Activated T-cell treated with anti-CD3 and anti-CD28 coated beads, Interleukin-2, amount 50 U/mL, for 4 hours (primary cell): ENCODE data around the gene POLR1A. TPM values are rescaled to one million over a fixed set of nuclear protein-coding genes. Genes with fewer than 3 reads are reported as not detected.

Experiments used
- ATAC-seq, 2 donors: fragments of 200-7000 bp; cut with Tn5 transposase; one replicate each; pipeline ENCODE4 v1.10.0; 2021
- DNase-seq: peaks from one replicate; pipeline ENCODE4 v3.0.0-alpha.2; 2020
- H3K27me3 Mint-ChIP-seq: one replicate; pipeline ENCODE4 v1.8.0; 2021; ENCODE audit warnings: low read depth, mixed read lengths
- H3K36me3 Mint-ChIP-seq: one replicate; pipeline ENCODE4 v1.8.0; 2022; ENCODE audit warnings: mixed read lengths; ENCODE audit not compliant: insufficient read depth
- H3K4me1 Mint-ChIP-seq: one replicate; pipeline ENCODE4 v1.8.0; 2021; ENCODE audit warnings: low read depth, mixed read lengths
- H3K4me3 Mint-ChIP-seq: one replicate; pipeline ENCODE4 v1.8.0; 2021; ENCODE audit warnings: mild to moderate bottlenecking, moderate library complexity, mixed read lengths
- H3K9me3 Mint-ChIP-seq: one replicate; pipeline ENCODE4 v1.8.0; 2021; ENCODE audit warnings: mixed read lengths
- total RNA-seq, 3 donors: library from RNA; stranded (reverse); gene quantifications; one replicate each; pipeline ENCODE4 v1.2.1, GENCODE V29; 2021

The POLR1A gene
- total RNA-seq, 3 donors from 2014 or later = 80.3 to 86.3 (median 81.4) TPM

DNA sequence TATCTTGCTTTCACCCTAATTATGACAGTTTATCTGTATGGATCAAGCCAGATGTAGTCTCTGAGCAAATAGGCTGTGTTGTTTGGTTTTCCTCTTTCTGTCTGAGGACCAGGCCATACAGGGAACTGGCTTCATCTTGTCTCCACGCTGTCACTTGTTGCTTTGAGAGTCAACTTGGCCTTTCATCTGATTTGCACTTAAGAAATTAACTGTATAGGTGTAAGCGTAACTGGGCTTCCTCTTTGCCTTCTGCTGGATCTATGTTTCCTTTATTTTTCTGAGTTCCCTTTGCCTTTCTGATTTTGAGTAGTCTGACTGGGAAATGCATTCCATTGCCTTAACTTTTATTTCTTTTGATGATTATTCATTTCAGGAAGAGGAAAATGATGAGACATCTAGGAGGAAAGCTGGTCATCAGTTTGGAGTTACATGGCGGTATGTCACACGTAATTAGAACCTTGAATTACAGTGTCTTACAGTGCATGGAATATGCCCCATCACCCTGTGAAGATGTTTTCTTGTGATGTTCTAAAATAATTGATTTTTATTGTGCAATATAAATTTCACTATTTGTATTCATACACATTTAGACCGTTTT lies 17.7 kb upstream of the POLR1A start:
- Mint-ChIP-seq H3K36me3 (peaks cover 55% of the 10 kb centered on the region), H3K4me3 (no peak overlapping the region), H3K27me3 (no peaks in the 10 kb centered on the region), H3K4me1 (no peaks in the 10 kb centered on the region), H3K9me3 (no peaks in the 10 kb centered on the region)
- DNase-seq (no peak), ATAC-seq (no peak)

DNA sequence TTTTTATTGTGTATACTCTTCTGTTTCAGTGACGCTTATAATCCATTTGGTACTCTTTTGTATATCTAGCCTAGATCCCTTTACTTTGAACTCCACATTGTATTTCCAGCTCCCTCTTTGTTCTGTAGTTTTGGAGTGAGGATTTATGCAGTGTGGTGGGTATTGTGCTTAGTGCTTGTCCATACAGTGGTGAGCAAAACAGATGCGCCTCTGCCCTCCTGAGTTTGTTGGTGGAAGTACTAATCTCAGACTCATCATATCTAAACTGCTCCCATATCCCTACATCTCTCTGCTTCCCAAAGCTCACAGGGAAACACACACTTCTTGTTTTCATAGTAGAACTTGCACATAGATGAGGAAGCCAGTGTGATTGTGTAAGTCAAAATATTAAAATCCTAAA lies 12.4 kb upstream of the POLR1A start:
- ATAC-seq = no peak
- H3K27me3 Mint-ChIP-seq = no peaks in the 10 kb centered on the region
- no peaks in the 10 kb centered on the region for H3K9me3 Mint-ChIP-seq
- H3K4me3 Mint-ChIP-seq = no peak overlapping the region
- H3K36me3 Mint-ChIP-seq = peaks cover 58% of the 10 kb centered on the region
- H3K4me1 Mint-ChIP-seq = peaks cover 3% of the 10 kb centered on the region
- no peak for DNase-seq

DNA sequence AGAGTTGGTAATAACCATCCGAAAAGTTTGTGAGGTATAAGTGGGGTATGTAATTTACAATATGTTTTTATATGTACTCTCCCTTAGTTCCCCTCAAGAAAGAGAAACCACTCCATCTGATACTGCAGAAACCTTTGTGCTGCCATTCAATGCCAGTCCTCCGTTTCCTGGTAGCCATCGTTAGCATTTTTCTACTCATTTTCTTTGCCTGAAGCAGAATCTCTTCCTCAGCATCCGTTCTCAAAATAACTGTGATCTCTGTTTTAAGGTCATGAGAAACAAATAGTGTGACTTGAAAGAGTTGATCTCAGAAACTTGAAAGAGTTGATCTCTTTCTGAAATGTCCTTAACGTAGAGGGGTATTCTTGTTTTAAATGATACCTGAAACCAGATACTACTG lies 1.3 kb upstream of the POLR1A start:
- ATAC-seq (no peak), DNase-seq (no peak)
- Mint-ChIP-seq H3K9me3 (no peaks in the 10 kb centered on the region), H3K4me3 (peak overlapping the region; percentile 96), H3K27me3 (no peaks in the 10 kb centered on the region), H3K4me1 (peaks cover 55% of the 10 kb centered on the region), H3K36me3 (peaks cover 49% of the 10 kb centered on the region)

DNA sequence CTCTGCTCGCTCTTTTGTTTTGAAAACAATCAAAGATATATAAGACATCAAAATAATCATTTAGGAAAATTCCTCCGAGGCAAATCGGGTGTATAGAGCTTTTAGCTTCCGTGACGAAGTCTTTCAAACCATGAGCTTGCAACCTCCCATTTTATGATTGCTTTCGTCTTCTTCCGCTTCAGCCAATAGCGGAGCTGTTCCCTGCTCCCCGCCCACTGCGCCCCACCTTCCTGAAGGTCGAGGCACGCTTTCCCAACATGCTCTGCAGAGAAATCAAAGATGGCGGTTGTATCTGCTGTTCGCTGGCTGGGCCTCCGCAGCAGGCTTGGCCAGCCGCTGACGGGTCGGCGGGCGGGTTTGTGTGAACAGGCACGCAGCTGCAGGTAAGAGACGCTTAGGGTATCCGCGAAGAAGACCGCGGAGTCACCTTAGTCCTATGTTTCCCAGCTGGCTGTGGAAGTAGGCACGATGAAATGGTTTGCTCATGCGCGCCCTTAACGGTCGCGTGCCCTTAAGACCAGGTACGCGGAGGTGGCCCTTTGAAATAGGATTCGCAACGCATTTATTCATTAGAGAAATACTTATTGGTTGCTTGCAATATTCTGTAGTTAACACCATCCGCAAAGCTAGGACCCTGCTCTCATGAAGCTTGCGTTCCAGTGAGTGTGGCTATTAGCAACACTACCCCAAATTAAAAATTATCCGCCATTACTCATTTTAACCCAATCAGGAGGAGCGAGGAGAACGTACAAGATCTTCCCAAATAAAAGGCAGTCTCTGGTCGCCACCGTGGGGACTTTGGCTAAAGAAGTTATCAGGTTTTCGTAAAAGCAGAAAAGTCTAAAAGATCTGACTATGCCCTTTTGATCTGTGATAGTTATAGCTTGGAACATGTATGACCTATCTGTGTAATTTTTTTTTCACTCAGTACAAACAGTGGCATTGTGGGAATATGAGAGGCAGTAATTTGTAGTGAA lies 571 bp upstream of the POLR1A start, which contains the start of gene PTCD3:
TSS of gene PTCD3 (plus strand) at position 267 of the 977 bp plus-strand sequence. CDS start at position 280, 13 bp downstream.
- H3K4me3 Mint-ChIP-seq = peak within 1 kb of the TSS; percentile 96
- peak; percentile 91 to 92 for ATAC-seq

DNA sequence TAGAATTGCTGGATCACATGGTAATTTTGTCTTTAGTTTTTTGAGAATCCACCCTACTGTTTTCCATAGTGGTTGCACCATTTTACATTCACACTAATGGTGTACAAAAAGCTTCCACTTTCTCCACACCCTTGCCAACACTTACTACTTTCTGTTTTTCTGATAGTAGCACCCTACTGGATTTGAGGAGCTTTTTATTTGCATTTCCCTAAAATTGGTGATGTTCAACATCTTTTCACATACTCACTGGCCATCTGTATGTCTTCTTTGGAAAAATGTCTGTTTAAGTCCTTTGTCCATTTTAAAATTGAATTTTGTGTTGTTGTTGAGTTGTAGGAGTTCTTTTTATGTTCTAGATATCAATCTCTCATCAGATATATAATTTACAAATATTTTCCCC lies 3.5 kb downstream of the POLR1A start:
- H3K4me3 Mint-ChIP-seq = no peak overlapping the region
- H3K36me3 Mint-ChIP-seq = peaks cover 46% of the 10 kb centered on the region
- peaks cover 43% of the 10 kb centered on the region for H3K4me1 Mint-ChIP-seq

More for the DNA sequence above, 571 bp upstream of the POLR1A start, which contains the start of gene PTCD3:
- Mint-ChIP-seq H3K36me3 (peaks cover 53% of the 10 kb centered on the region), H3K4me1 (peaks cover 57% of the 10 kb centered on the region), H3K27me3 (no peaks in the 10 kb centered on the region), H3K9me3 (no peaks in the 10 kb centered on the region)
- DNase-seq = peak; percentile 89

DNA sequence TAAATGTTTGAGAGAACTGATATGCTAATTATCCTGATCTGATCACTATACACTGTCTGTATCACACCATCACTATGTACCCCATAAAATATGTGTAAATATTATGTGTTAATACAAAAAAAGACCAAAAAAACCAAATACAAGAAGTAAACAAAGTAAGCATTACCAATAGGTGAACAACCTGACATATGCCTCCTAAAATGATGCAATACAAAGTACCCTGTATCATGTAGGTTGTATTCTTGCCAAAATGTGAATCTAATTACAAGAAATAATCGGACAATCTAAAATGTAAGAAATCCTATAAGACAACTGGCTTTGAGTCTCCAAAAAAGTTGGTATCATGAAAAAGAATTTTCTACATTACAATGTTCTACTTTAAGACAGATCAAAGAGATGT lies 7.8 kb downstream of the POLR1A start:
- H3K36me3 Mint-ChIP-seq = peaks cover 50% of the 10 kb centered on the region
- no peaks in the 10 kb centered on the region for H3K9me3 Mint-ChIP-seq
- no peak overlapping the region for H3K4me3 Mint-ChIP-seq
- H3K4me1 Mint-ChIP-seq = peaks cover 21% of the 10 kb centered on the region
- DNase-seq (no peak), ATAC-seq (no peak)
- H3K27me3 Mint-ChIP-seq = no peaks in the 10 kb centered on the region

More for the DNA sequence above, 3.5 kb downstream of the POLR1A start:
- ATAC-seq = no peak
- Mint-ChIP-seq H3K9me3 (no peaks in the 10 kb centered on the region), H3K27me3 (no peaks in the 10 kb centered on the region)
- DNase-seq = no peak

DNA sequence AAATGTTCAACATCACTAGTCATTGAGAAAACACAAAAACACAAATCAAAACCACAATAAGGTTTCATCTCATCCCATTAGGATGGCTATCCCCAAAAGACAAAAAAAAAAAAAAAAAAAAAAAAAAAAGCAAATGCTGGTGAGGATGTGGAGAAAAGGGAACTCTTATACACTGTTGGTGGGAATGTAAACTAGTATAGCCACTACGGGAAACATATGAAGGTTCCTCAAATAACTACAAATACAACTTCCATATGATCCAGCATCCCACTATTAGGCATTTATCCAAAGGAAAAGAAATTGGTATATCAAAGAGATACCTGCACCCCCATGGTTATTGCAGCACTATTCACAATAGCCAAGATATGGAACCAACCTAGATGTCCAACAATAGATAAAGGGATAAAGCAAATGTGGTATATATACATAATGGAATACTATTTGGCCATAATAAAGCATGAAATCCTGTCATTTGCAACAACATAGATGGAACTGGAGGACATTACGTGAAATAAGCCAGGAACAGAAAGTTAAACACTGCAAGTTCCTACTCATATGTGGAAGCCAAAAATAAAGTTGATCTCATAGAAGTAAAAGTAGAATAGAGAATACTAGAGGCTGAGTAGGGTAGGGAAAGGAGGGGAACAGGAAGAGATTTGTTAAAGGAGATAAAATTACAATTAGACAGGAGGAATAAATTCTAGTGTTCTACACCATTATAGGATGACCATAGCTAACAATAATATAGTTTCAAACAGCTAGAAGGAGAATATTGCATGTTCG lies 8.4 kb downstream of the POLR1A start:
- no peak overlapping the region for H3K4me3 Mint-ChIP-seq
- DNase-seq (no peak), ATAC-seq (no peak)
- peaks cover 45% of the 10 kb centered on the region for H3K36me3 Mint-ChIP-seq
- no peaks in the 10 kb centered on the region for H3K27me3 Mint-ChIP-seq
- H3K4me1 Mint-ChIP-seq = peaks cover 14% of the 10 kb centered on the region
- H3K9me3 Mint-ChIP-seq = no peaks in the 10 kb centered on the region

DNA sequence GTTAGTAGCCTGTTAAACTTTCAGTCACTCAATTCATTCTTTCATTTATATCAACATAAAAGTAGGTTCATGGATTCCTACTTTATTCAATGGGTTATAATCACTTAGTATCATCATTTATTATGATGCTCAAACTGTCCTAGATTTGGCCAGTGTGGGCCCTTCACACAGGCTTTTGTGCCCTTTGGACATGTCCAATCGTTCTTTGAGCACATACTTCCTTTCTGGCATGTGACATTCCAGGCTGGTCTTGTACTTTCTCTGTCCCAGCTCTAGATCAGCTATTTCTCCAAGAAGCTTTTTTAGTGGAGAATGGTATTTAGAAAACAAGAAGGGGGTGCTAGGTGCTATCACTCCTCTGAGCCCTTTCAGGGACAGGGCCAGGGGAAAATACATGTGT lies 11.5 kb downstream of the POLR1A start:
- Mint-ChIP-seq H3K36me3 (peaks cover 49% of the 10 kb centered on the region), H3K27me3 (no peaks in the 10 kb centered on the region), H3K4me1 (peaks cover 4% of the 10 kb centered on the region), H3K4me3 (no peak overlapping the region), H3K9me3 (no peaks in the 10 kb centered on the region)
- DNase-seq (no peak), ATAC-seq (no peak)

DNA sequence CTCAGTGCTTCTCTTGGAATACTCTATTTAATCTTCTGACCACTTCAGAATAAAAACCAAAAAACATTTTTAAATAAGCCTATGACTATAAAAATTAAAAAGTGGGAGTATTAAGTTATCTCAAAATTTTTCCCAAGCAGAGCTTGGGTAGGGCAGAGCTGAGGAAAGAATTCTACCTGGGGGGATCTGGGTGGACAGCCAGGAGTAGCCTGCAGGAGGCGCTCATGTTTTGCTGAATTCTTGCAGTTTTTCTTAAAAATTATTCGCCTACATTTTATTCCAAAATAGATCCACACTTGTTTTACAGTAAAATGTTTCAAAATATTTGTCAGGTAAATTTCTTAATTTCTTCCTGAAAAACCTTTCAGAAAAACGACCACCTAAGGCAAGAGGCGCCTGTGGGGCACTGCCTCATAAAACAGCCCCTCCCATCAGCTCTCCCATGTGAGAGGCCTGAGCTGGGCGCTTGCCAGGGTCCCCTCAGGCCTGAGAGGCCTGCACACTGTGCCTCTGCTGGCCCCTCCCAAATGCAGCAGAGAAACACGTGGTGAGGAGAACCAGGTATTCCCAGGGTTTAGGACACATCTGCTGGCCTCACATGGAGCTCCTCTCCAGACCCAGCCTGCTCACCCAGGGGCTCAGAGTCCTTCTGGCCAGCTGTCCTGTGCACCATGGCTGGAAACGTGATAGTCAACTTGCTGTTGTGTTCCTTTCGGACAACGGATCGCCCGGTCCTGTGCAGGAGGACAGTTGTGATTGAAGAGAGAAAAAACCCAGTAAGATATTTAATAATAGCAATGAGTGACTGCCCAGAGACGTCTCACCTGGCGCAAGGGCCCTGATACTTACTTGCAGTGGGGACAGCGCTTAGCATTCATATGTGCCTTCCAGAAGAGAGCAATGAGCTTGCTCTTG lies 17.5 kb downstream of the POLR1A start:
- DNase-seq (no peak), ATAC-seq (no peak)
- Mint-ChIP-seq H3K4me1 (no peaks in the 10 kb centered on the region), H3K27me3 (no peaks in the 10 kb centered on the region), H3K9me3 (no peaks in the 10 kb centered on the region), H3K36me3 (peaks cover 31% of the 10 kb centered on the region), H3K4me3 (no peak overlapping the region)

DNA sequence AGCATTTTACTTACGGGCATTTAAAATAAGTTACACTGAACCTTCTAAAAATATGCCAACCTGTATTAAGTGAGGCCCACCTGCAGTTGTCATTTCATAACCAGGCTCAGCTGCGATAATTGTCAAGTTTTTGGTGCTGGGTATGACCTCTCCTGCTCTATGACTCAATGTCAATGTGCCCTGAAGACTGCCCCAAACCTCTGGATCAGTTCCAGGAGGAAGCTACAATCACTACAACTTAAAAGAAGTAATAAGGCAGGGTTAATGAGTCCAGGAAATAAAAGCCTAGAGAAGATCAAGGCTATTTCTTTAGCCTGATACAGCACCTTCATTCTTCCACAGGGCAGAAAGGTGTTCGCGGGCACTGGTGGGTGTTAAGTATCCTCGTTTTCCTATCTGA lies 22.9 kb downstream of the POLR1A start:
- Mint-ChIP-seq H3K27me3 (no peaks in the 10 kb centered on the region), H3K36me3 (peaks cover 32% of the 10 kb centered on the region), H3K9me3 (no peaks in the 10 kb centered on the region), H3K4me1 (peaks cover 24% of the 10 kb centered on the region), H3K4me3 (no peak overlapping the region)
- ATAC-seq (no peak), DNase-seq (no peak)

DNA sequence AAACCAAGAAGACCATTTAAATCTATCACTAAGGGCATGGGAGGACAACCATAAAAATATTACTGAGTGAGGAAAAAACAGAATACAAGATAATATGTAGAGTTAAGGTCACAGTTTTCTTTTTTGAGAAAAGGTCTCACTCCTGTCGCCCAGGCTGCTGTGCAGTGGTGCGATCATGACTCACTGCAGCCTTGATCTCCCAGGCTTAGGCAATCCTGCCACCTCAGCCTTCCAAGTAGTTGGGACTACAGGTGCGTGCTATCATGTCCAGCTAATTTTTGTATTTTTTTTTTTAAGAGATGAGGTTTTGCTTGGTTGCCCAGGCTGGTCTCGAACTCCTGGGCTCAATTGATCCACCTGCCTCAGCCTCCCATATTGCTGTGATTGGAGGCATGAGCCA lies 24.0 kb downstream of the POLR1A start:
- H3K36me3 Mint-ChIP-seq = peaks cover 41% of the 10 kb centered on the region

DNA sequence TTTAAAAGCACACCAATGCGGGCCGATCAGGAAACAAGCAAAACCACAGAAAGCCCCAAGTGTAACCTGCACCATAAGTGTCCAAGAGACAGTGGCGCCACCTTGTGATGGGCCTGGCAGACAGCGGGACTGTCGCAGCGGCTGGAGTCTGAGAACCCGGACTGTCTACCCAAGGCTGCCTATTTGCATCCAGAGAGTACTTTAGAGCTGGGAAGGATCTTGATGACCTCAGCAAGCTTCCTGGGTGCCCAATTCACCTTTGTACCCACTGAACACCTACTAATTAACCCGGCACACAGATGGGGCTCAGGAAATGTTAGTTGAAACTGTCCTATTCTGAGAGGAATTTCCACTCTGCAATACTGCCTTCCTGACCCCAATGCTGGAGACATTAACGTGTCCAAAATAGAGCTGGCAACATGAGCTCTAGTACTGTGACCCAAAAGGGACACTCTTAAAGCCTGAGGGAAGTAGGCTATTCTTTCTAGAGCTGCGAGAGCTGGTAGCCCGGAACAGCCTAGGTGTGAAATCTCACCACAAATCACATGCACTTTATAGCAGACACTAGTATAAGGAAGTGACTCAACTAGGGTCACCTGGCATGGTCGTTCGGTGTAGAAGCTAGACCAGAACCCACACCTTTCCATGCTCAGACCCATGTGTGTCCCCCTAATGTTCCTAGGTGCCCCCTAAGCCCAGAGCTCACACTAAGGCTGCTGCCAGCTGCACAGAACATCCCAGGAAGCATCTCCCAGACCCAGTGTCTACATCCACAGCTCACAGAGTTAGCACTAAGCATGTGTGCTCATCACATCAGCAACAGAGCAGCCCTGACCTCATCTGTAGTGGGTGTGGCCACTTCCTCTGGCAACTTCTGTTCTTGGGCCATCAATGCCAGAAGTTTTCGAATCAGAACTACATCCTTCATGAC lies 25.4 kb downstream of the POLR1A start:
- peak; percentile 69 to 80 for ATAC-seq
- peaks cover 40% of the 10 kb centered on the region for H3K36me3 Mint-ChIP-seq

More for the DNA sequence above, 24.0 kb downstream of the POLR1A start:
- DNase-seq (no peak), ATAC-seq (no peak)
- Mint-ChIP-seq H3K27me3 (no peaks in the 10 kb centered on the region), H3K4me1 (peaks cover 24% of the 10 kb centered on the region), H3K9me3 (no peaks in the 10 kb centered on the region), H3K4me3 (no peak overlapping the region)

More for the DNA sequence above, 25.4 kb downstream of the POLR1A start:
- Mint-ChIP-seq H3K4me3 (no peak overlapping the region), H3K4me1 (peaks cover 24% of the 10 kb centered on the region), H3K27me3 (no peaks in the 10 kb centered on the region), H3K9me3 (no peaks in the 10 kb centered on the region)
- DNase-seq = peak; percentile 72
